Kidney (tissue), 14 donors: ENCODE results near the gene WLS. TPM values are rescaled to one million over a fixed set of nuclear protein-coding genes. Genes with fewer than 3 reads are reported as not detected.

Experiments used
- DNase-seq, 5 donors: peaks; one replicate each; pipeline ENCODE4 v3.0.0-alpha.2; 2013 to 2020
- FAIRE-seq: peaks from 2 replicates; lab custom pipeline; 2012; peaks lifted over from hg19 to GRCh38; lab: Jason Lieb, UNC
- H3K27ac ChIP-seq, 2 donors: one replicate each; pipeline ENCODE4 v1.7.0; 2013; ENCODE audit warnings: low read depth in 2 of 2, low read length in 2 of 2, inconsistent platforms in 1 of 2
- H3K27me3 ChIP-seq: one replicate; pipeline ENCODE4 v1.7.1; 2013; ENCODE audit warnings: low read length, inconsistent platforms; ENCODE audit not compliant: control insufficient read depth, insufficient read depth
- H3K36me3 ChIP-seq, 3 donors: one replicate each; pipeline versions ENCODE4 v1.7.0 to v1.7.1; 2013; ENCODE audit warnings: low read length in 3 of 3, control low read depth in 1 of 3, inconsistent platforms in 1 of 3; ENCODE audit not compliant: insufficient read depth in 3 of 3, control insufficient read depth in 2 of 3
- H3K4me1 ChIP-seq, 3 donors: one replicate each; pipeline versions ENCODE4 v1.7.0 to v1.7.1; 2013; ENCODE audit warnings: low read length in 3 of 3, inconsistent platforms in 1 of 3, low read depth in 1 of 3; ENCODE audit not compliant: control insufficient read depth in 2 of 3, insufficient read depth in 2 of 3
- H3K4me3 ChIP-seq, 3 donors: one replicate each; pipeline versions ENCODE4 v1.7.0 to v1.8.1; 2013; ENCODE audit warnings: low read length in 3 of 3, control low read depth in 1 of 3, inconsistent platforms in 1 of 3
- H3K9ac ChIP-seq, 3 donors: one replicate each; pipeline versions ENCODE4 v1.7.0 to v1.7.1; 2013; ENCODE audit warnings: low read length in 3 of 3, control low read depth in 1 of 3, inconsistent platforms in 1 of 3
- H3K9me3 ChIP-seq, 3 donors: one replicate each; pipeline versions ENCODE4 v1.7.0 to v1.7.1; 2013; ENCODE audit warnings: low read length in 3 of 3, control low read depth in 1 of 3, inconsistent platforms in 1 of 3; ENCODE audit not compliant: control insufficient read depth in 2 of 3, insufficient read depth in 1 of 3
- intact Hi-C: fragments of 100-400 bp; cut with DNase I; formaldehyde crosslinking; loops from one replicate; pipeline ENCODE4 v1.11.1; 2022
- polyA plus RNA-seq: library from polyadenylated mRNA; stranded (reverse); fragments of 350-450 nt; fragmentation: Illumina TruSeq; extraction: RNeasy Lipid Tissue Mini Kit (QIAGEN cat#74804); gene quantifications from one replicate; pipeline ENCODE4 v1.2.3, GENCODE V29; 2014; ENCODE audit warnings: low read depth, low replicate concordance; ENCODE audit not compliant: insufficient read depth
- total RNA-seq: library from RNA; stranded (reverse); fragmentation: NEBNext Ultra II Directional; extraction: Animal tissue kit (Norgen Biotek cat#: 25700); gene quantifications from one replicate; pipeline ENCODE4 v1.2.1, GENCODE V29; 2021
- TF ChIP-seq, protein P1 (sequence below): IDR thresholded peaks from 3 replicates; pipeline ENCODE4 v1.5.1; 2012; ENCODE audit warnings: mild to moderate bottlenecking, moderate library complexity, borderline replicate concordance; ENCODE audit not compliant: insufficient read depth; ENCODE audit errors: extremely low read depth
- donor health status: control.
- donor health status: control.
- donor health status: control.
- donor health status: control.
- donor health status: control.
- donor health status: DM: yes; HTN: yes; CAD: no.
- donor health status: Normal renal cell carcinoma (clear cell type).

WLS gene
- total and polyA plus RNA-seq, 2 donors from 2014 or later: 92.3 to 147 TPM

DNA sequence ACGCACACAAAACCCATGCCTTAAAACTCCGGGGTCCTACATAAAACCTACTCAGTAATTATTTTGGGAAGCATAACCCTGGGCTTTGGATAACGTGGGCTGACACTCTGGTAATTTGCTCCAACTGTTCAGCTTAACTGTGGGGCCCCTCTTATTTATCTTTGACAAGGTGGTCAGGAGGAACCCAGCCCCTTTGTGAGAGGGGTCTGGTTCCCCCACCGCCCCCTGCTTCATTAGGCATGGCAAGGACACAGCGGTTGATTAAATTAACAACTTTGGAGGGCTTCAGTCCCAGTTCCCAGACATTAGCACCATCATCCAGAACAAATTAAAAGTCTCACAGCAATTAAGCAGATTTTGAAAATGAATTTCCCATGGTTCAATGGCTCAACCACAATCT, 14.7 kb downstream of the WLS start:
- DNase-seq: no peak
- Histone ChIP-seq H3K4me3 (no peak overlapping the region), H3K9ac (no peak overlapping the region), H3K4me1 (peaks cover 2 to 16% (median 7%) of the 10 kb centered on the region in 3 donors), H3K9me3 (no peaks in the 10 kb centered on the region), H3K36me3 (no peaks in the 10 kb centered on the region), H3K27me3 (no peaks in the 10 kb centered on the region), H3K27ac (peak overlapping the region in 1 of 2 donors; percentile 15)
- FAIRE-seq: no peak
- intact Hi-C loops: no loop called here
- TF ChIP-seq, protein P1, sequence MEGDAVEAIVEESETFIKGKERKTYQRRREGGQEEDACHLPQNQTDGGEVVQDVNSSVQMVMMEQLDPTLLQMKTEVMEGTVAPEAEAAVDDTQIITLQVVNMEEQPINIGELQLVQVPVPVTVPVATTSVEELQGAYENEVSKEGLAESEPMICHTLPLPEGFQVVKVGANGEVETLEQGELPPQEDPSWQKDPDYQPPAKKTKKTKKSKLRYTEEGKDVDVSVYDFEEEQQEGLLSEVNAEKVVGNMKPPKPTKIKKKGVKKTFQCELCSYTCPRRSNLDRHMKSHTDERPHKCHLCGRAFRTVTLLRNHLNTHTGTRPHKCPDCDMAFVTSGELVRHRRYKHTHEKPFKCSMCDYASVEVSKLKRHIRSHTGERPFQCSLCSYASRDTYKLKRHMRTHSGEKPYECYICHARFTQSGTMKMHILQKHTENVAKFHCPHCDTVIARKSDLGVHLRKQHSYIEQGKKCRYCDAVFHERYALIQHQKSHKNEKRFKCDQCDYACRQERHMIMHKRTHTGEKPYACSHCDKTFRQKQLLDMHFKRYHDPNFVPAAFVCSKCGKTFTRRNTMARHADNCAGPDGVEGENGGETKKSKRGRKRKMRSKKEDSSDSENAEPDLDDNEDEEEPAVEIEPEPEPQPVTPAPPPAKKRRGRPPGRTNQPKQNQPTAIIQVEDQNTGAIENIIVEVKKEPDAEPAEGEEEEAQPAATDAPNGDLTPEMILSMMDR: no peak

DNA sequence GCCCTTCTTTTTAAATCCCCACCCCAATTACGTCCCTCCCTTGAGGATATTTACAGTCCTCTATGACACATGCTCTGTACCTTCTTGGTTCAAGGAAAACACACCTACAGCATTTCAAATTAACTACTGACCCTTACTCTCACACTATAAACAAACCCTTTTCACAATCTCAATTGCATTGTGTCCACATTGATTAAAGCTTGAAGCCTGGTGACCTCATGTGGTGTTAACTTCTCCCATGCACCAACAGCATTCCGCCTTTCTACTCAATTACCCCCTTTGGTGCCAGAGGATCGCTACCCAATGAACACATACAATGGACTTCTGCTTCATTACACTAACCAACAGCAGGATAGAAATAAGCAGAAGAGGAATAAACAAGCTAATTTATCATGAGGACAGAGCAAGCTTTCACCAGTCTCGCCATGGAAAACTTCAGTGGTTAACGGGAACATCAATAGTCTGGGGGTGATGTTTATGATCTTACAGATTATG, 15.2 kb downstream of the WLS start:
- intact Hi-C loops: no loop called here
- Histone ChIP-seq H3K4me1 (peaks cover 2 to 16% (median 7%) of the 10 kb centered on the region in 3 donors), H3K27ac (no peak overlapping the region)

DNA sequence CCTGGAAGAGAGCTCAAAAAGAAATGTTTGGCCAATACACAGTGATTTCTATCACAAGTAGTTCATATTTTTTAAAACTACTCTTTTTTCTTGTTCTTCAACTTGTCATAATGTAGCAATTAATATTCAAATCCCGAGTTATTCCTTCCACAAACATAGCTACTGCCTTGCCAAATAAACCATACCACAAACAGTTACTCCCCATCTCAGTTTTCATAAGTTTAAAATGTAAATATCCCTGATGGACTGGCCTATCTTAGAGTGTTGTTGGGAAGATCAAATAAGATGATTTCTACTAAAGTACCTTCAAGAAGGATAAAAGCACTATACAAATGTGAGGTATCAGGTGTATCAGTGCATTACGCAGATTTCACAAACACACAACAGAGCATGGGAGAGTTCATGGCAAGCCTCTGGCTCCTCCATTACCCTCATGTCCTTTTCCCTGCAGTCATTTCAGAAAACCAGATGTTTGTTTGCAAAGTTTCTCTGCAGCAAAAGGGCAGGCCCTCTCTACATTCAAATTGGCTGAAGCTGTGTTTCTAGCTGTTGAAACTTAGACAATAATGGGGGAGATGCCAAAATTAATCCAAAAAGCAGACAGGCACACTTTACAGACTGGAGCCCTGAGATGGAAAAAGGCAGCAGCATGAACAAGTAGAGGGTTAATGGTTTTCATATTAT, 16.1 kb downstream of the WLS start:
- H3K9me3 ChIP-seq: no peaks in the 10 kb centered on the region
- no peaks in the 10 kb centered on the region for H3K27me3 ChIP-seq
- no peak for FAIRE-seq
- peak in 2 of 5 donors; percentile 35 to 68 for DNase-seq
- H3K36me3 ChIP-seq: no peaks in the 10 kb centered on the region
- H3K27ac ChIP-seq: no peak overlapping the region
- H3K4me1 ChIP-seq: peaks cover 2 to 24% (median 7%) of the 10 kb centered on the region in 3 donors
- TF ChIP-seq, protein P1: no peak
- no peak overlapping the region for H3K9ac ChIP-seq
- intact Hi-C loops: no loop called here
- H3K4me3 ChIP-seq: no peak overlapping the region

More for the DNA sequence above, 15.2 kb downstream of the WLS start:
- no peak for FAIRE-seq
- Histone ChIP-seq H3K9ac (no peak overlapping the region), H3K9me3 (no peaks in the 10 kb centered on the region), H3K27me3 (no peaks in the 10 kb centered on the region), H3K36me3 (no peaks in the 10 kb centered on the region), H3K4me3 (no peak overlapping the region)
- TF ChIP-seq, protein P1: no peak
- peak in 1 of 5 donors; percentile 49 for DNase-seq
